GM19324 (cell line): ENCODE data around the gene ARFIP1.

ENCODE experiments used
- ATAC-seq: cut with Tn5 transposase; IDR thresholded peaks from one replicate; pipeline ENCODE4 v1.9.1; 2021; ENCODE audit warnings: mild to moderate bottlenecking, moderate library complexity; ENCODE audit not compliant: unreplicated experiment, low FRiP score

ARFIP1 gene

DNA sequence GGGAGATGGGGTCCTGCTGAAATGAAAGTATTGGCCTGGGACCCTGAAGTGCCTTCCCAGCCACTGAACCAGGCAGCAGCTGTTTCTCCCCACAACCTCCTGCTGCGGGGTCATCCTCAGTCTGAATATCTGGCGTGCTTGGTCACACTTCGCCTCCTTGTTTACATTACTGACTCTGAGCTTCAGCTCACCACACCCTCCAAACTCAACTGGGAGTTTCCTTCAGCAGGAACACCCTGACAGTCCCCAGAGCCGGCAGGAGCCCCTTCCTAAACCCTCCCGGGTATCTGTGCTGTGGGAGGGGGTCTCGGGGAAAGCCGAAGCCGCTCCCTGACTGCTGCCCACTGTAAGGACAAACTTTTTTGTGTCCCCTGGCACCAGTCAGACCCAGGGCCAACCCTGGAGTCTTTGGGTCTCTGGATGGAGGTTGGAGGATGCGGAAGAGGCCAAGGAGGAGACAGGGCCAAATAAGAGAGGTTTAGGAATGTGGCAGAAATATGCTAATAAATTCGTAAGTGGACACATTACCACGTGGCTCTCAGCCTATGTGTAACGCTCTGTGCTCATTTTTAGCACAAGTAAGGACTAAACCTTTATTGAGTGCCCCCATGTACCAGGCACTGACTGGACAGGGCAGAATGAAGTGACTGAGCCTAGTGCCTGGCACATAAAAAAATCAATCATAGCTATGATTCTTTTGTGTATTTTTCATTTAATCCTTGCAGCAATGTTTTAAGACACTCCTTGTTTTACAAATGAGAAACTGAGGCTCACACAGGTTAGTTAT, 177.1 kb downstream of the ARFIP1 start:
- ATAC-seq: no peak

GRCh38 chr4:152957437-152958171, 177.8 kb downstream of the ARFIP1 start:
- no peak for ATAC-seq

GRCh38 chr4:152959080-152959479, 179.3 kb downstream of the ARFIP1 start:
- ATAC-seq: no peak

DNA sequence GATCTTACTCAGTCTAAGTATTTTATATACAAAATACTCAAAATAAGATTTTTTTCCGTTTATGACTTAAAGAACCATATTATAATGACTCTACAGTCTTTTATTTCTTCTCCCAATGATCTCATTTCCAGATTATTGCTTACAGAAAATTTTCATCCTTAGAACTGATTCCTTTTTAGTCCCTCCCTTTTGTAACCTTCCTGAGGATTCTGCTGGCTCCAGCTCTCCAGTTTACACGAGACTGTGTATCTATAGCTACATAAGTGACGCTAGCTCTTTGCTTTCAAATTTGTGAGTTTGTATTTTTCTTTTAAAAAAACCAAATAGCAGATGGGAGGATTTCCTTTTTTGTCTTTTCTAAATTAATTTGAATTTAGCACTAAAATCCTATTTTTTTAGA, 180.3 kb downstream of the ARFIP1 start:
- no peak for ATAC-seq

GRCh38 chr4:152961014-152961772, 181.4 kb downstream of the ARFIP1 start:
- no peak for ATAC-seq

DNA sequence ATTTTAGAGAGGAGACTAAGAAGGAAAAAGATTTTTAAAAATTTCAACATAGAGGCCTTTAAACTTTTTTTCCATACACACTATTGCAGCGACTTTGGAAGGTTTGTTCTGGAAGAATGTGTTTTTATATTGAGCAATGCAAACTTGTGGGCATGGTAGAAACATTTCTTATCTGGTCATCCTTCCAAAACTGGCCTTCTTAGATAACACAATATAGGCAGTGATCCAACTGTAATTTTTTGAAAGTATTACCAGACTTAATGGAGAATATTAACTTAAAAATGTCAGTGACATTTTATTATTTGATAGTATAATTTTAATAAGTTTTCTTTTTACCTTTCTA, 182.0 kb downstream of the ARFIP1 start:
- no peak for ATAC-seq
